Measurements from ENCODE around the gene RHBDD2. TPM values are rescaled to one million over a fixed set of nuclear protein-coding genes. Genes with fewer than 3 reads are reported as not detected.
A peak's percentile ranks its signal among the peaks of the same experiment; 100 is the strongest.
"Not testable (repeated sequence)": the region's sequence is repeated elsewhere in the genome, so short reads cannot be mapped to it uniquely, and the experiment has no call there.

The RHBDD2 gene
- total RNA-seq, 1 donor from 2014 or later: 72.5 TPM

DNA sequence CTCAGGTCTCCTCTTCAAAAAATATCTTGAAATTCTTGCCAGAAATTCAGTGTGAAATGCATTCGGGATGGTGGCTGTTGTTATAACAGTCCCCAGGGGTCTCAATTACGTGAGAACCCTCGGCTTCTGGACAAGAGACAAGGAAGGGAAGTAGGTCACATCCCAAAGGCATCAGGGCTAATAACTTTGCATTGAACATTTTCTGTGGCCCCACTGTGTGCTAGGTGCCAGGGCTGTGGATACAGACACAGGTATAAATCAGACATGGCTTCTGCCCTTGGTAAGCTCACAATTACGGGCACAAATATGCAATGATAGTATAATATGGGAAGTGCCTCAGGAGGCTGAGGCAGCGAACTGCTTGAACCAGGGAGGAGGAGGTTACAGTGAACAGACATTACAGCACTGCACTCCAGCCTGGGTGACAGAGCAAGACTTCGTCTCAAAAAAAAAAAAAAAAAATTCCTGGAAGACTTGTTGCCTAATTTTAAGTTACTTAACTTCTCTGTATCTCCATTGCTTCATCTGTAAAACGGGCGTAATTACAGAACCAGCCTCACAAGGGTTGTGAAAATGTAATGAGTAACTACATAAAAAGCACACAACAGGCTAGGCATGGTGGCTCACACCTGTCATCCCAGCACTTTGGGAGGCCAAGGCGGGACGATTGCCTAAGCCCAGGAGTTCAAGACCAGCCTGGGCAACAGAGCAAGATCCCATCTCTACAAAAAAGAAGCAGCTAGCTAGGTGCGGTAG is 2.5 kb upstream of the RHBDD2 start:
- H3K27ac ChIP-seq: peak overlapping the region; percentile 38
- intact Hi-C loops (cut with DNase I): no loop called here
- no peaks in the 10 kb centered on the region for H3K27me3 ChIP-seq (ENCODE audit: low read depth)
- H3K4me1 ChIP-seq: peaks cover 42% of the 10 kb centered on the region
- TF ChIP-seq, protein P1, sequence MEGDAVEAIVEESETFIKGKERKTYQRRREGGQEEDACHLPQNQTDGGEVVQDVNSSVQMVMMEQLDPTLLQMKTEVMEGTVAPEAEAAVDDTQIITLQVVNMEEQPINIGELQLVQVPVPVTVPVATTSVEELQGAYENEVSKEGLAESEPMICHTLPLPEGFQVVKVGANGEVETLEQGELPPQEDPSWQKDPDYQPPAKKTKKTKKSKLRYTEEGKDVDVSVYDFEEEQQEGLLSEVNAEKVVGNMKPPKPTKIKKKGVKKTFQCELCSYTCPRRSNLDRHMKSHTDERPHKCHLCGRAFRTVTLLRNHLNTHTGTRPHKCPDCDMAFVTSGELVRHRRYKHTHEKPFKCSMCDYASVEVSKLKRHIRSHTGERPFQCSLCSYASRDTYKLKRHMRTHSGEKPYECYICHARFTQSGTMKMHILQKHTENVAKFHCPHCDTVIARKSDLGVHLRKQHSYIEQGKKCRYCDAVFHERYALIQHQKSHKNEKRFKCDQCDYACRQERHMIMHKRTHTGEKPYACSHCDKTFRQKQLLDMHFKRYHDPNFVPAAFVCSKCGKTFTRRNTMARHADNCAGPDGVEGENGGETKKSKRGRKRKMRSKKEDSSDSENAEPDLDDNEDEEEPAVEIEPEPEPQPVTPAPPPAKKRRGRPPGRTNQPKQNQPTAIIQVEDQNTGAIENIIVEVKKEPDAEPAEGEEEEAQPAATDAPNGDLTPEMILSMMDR (IDR thresholded peaks at IDR 0.05): no peak
- H3K9me3 ChIP-seq: no peaks in the 10 kb centered on the region
- peak; percentile 55 for DNase-seq
- ATAC-seq: peak in 1 of 2 donors; percentile 56
- H3K4me3 ChIP-seq: no peak overlapping the region
- H3K36me3 ChIP-seq: peaks cover 11% of the 10 kb centered on the region

DNA sequence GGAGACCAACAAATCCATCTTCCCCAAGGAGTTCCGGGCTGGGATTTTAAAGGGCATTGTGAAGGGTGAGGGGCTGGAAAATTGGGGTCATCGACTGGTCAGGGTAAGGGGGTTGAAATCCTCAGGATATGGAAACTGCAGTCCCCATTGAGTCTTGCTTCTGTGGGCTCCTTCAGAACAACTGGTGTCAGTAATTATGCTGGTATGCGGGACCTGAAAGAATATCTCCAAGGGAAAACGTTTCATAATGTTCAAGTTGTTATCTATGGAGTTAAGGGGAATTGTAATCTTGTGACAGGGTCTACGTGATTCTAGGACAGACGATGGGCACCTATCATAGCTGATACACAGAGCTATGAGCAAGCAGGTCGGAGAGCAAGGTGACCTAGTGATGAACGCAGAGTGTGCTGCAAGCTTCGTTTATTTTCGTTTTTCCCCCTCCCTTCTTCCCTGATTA is 494 bp upstream of the RHBDD2 start:
- TF ChIP-seq, protein P1 (IDR thresholded peaks at IDR 0.05): no peak
- intact Hi-C loops (cut with DNase I): no loop called here
- no peaks in the 10 kb centered on the region for H3K9me3 ChIP-seq
- ATAC-seq (peak in 1 of 2 donors; percentile 13), DNase-seq (no peak)
- peaks cover 31% of the 10 kb centered on the region for H3K36me3 ChIP-seq
- peak overlapping the region; percentile 93 for H3K4me3 ChIP-seq
- peaks cover 37% of the 10 kb centered on the region for H3K4me1 ChIP-seq
- no peaks in the 10 kb centered on the region for H3K27me3 ChIP-seq (ENCODE audit: low read depth)
- H3K27ac ChIP-seq: peak overlapping the region; percentile 91

DNA sequence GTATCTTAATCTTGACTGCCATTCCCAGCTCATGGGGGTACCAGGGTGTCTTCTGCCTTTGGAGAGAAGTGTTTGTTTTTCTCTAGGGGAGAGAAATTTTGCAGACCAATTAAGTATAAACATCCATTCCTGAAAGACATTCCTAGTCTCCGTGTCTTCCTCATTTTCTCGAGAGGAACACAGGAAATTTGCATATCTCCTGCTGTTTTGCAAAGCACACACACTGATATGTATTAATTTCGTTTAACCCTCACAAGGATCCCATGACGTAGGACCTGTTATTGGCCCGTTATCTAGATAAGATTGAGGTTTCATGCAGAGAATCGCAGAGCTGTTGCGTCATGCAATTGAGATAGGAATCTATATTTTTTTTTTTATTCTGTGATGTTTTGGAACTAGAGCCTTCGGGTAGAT is 944 bp downstream of the RHBDD2 start:
- H3K4me1 ChIP-seq: peaks cover 37% of the 10 kb centered on the region
- ATAC-seq (peak in 1 of 2 donors; percentile 13), DNase-seq (no peak)
- peaks cover 45% of the 10 kb centered on the region for H3K36me3 ChIP-seq
- peak overlapping the region; percentile 91 for H3K27ac ChIP-seq
- TF ChIP-seq, protein P1 (IDR thresholded peaks at IDR 0.05): no peak
- no peaks in the 10 kb centered on the region for H3K27me3 ChIP-seq (ENCODE audit: low read depth)
- H3K9me3 ChIP-seq: no peaks in the 10 kb centered on the region
- peak overlapping the region; percentile 93 for H3K4me3 ChIP-seq
- intact Hi-C loops (cut with DNase I): no loop called here

DNA sequence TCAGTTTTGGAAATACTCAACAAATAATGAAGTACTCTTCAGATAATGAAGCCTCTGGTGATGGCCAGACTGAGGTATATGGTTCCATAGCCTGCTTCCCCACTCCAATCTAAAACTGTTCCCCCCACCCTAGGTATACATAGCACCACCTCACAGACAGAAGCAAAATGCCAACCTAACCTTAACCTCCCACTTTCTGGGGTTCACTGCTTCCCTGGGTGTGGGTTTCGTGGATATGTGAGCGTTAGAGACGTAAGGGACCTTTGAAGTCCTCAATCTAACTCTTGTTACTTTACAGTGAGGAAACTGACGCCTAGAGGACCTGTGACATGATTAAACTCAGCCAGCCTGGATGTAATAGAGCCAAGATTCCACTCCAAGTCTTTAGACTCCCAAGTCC is 1.4 kb downstream of the RHBDD2 start:
- Histone ChIP-seq H3K27ac (no peak overlapping the region), H3K4me3 (peak overlapping the region; percentile 93), H3K9me3 (no peaks in the 10 kb centered on the region), H3K27me3 (ENCODE audit: low read depth) (no peaks in the 10 kb centered on the region), H3K4me1 (peaks cover 37% of the 10 kb centered on the region), H3K36me3 (peaks cover 50% of the 10 kb centered on the region)
- ATAC-seq (no peak), DNase-seq (no peak)
- TF ChIP-seq, protein P1 (IDR thresholded peaks at IDR 0.05): no peak
- intact Hi-C loops (cut with DNase I): no loop called here

DNA sequence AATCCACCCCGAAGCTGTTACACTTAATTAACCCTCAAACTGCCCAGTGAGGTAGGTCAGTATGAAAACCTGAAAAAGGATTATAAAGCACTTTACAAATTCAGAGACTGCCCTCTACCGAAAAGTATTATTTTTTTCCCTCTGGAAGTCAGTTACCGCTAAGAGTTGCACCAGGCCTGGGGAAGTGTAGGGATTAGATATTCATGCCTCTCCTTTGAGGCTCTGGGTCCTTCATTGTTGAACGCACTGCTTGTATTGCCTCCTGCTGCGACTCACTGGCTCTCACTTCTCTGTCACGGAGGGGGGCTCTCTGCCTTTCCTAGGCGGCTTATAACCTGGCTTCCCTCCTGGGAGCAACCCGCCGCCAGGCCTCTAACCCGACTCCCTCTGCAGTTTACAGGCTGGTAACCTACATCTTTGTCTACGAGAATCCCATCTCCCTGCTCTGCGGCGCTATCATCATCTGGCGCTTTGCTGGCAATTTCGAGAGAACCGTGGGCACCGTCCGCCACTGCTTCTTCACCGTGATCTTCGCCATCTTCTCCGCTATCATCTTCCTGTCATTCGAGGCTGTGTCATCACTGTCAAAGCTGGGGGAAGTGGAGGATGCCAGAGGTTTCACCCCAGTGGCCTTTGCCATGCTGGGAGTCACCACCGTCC is 2.7 kb downstream of the RHBDD2 start:
- no peak for ATAC-seq
- no peak overlapping the region for H3K27ac ChIP-seq
- peak; percentile 25 for DNase-seq
- H3K27me3 ChIP-seq (ENCODE audit: low read depth): no peaks in the 10 kb centered on the region
- H3K36me3 ChIP-seq: peaks cover 63% of the 10 kb centered on the region
- H3K9me3 ChIP-seq: no peaks in the 10 kb centered on the region
- intact Hi-C loops (cut with DNase I): no loop called here
- no peak overlapping the region for H3K4me3 ChIP-seq
- TF ChIP-seq, protein P1 (IDR thresholded peaks at IDR 0.05): no peak
- peaks cover 37% of the 10 kb centered on the region for H3K4me1 ChIP-seq

DNA sequence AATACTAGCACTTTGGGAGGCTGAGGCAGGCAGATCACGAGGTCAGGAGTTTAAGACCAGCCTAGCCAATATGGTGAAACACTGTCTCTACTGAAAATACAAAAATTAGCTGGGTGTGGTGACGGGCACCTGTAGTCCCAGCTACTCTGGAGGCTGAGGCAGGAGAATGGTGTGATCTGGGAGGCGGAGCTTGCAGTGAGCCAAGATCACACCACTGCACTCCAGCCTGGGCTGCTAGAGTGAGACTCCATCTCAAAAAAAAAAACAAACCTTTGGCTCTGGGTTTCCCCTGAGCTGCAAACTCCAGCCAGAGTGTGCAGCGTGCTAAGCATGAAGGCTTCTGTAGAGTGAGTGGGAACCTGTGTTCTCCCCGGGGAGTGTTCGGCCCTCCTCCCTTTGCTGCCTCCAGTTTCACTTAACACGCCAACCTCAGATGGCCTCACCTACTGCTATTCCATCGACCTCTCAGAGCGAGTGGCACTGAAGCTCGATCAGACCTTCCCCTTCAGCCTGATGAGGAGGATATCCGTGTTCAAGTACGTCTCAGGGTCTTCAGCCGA is 4.5 kb downstream of the RHBDD2 start:
- Histone ChIP-seq H3K36me3 (peaks cover 80% of the 10 kb centered on the region), H3K4me1 (peaks cover 33% of the 10 kb centered on the region)
- intact Hi-C loops (cut with DNase I); DNase-seq; H3K4me3 ChIP-seq; ATAC-seq; H3K9me3 ChIP-seq; H3K27me3 ChIP-seq (ENCODE audit: low read depth); H3K27ac ChIP-seq: not testable (repeated sequence)

Measured in lower lobe of right lung (tissue), 2 donors.